ENCODE measurements around the gene MSH3.
"Not testable (repeated sequence)": the region's sequence is repeated elsewhere in the genome, so short reads cannot be mapped to it uniquely, and the experiment has no call there.

The MSH3 gene

GRCh38 chr5:80853413-80853812, 199.0 kb downstream of the MSH3 start:
- DNase-seq (ENCODE audit: low read depth) = no peak

- DNase-seq (ENCODE audit: low read depth) = no peak
Observed at GRCh38 chr5:80854583-80854982, 200.1 kb downstream of the MSH3 start.

GRCh38 chr5:80860924-80861613, 206.6 kb downstream of the MSH3 start:
- no peak for DNase-seq (ENCODE audit: low read depth)

- DNase-seq (ENCODE audit: low read depth) = no peak
Observed at GRCh38 chr5:80863708-80864107, 209.3 kb downstream of the MSH3 start.

GRCh38 chr5:80864109-80864508, 209.7 kb downstream of the MSH3 start:
- no peak for DNase-seq (ENCODE audit: low read depth)

- DNase-seq (ENCODE audit: low read depth) = no peak
Observed at GRCh38 chr5:80864706-80865435, 210.4 kb downstream of the MSH3 start.

GRCh38 chr5:80865551-80865950, 211.1 kb downstream of the MSH3 start:
- DNase-seq (ENCODE audit: low read depth) = no peak

GRCh38 chr5:80866371-80866770, 211.9 kb downstream of the MSH3 start:
- no peak for DNase-seq (ENCODE audit: low read depth)

- no peak for DNase-seq (ENCODE audit: low read depth)
Observed at GRCh38 chr5:80867233-80867632, 212.8 kb downstream of the MSH3 start.

GRCh38 chr5:80870442-80870841, 216.0 kb downstream of the MSH3 start:
- no peak for DNase-seq (ENCODE audit: low read depth)

GRCh38 chr5:80871541-80871961, 217.1 kb downstream of the MSH3 start:
- DNase-seq (ENCODE audit: low read depth) = no peak

GRCh38 chr5:80874162-80874561, 219.7 kb downstream of the MSH3 start:
- no peak for DNase-seq (ENCODE audit: low read depth)

GRCh38 chr5:80877592-80877991, 223.1 kb downstream of the MSH3 start:
- no peak for DNase-seq (ENCODE audit: low read depth)

- no peak for DNase-seq (ENCODE audit: low read depth)
Observed at GRCh38 chr5:80881726-80882125, 227.3 kb downstream of the MSH3 start.

- not testable (repeated sequence) for DNase-seq (ENCODE audit: low read depth)
Observed at GRCh38 chr5:80883390-80883789, 228.9 kb downstream of the MSH3 start.

- no peak for DNase-seq (ENCODE audit: low read depth)
Observed at GRCh38 chr5:80884086-80884813, 229.8 kb downstream of the MSH3 start.

GRCh38 chr5:80884929-80885328, 230.5 kb downstream of the MSH3 start:
- no peak for DNase-seq (ENCODE audit: low read depth)

GRCh38 chr5:80885396-80886000, 231.0 kb downstream of the MSH3 start:
- no peak for DNase-seq (ENCODE audit: low read depth)

GRCh38 chr5:80894083-80894482, 239.6 kb downstream of the MSH3 start:
- DNase-seq (ENCODE audit: low read depth) = no peak

- no peak for DNase-seq (ENCODE audit: low read depth)
Observed at GRCh38 chr5:80895523-80895922, 241.1 kb downstream of the MSH3 start.

- not testable (repeated sequence) for DNase-seq (ENCODE audit: low read depth)
Observed at GRCh38 chr5:80902624-80903023, 248.2 kb downstream of the MSH3 start.

- no peak for DNase-seq (ENCODE audit: low read depth)
Observed at GRCh38 chr5:80904533-80905187, 250.2 kb downstream of the MSH3 start.

Data from stromal cell of bone marrow (primary cell).